Measurements from ENCODE around the gene RPS6KC1. TPM values are rescaled to one million over a fixed set of nuclear protein-coding genes. Genes with fewer than 3 reads are reported as not detected.

RPS6KC1 gene
- total RNA-seq, 1 donor from 2014 or later, result 19.2 TPM

DNA sequence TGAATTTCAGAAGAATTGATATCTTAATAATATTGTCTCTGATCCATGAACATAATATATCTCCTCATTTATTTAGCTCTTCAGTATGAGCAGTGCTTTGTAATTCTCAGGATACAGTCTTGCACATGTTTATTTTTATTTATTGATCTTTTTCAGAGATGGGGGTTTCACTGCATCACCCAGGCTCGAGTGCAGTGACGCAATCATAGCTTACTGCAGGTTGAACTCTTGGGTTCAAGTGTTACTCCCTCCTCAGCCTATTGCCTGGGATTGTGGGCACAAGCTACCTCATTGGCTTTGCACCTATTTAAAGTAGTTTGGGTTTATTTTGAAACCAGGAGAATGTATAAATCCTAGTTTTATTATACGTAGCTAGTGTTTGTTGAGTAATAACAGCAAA, 4.7 kb downstream of the RPS6KC1 start:
- peaks cover 14% of the 10 kb centered on the region for H3K4me1 Mint-ChIP-seq (ENCODE audit: unreplicated experiment)
- no peak for DNase-seq (ENCODE audit: extremely low spot score, unreplicated experiment)
- peaks cover 4% of the 10 kb centered on the region for H3K9me3 Mint-ChIP-seq
- no peak overlapping the region for H3K27ac Mint-ChIP-seq
- TF ChIP-seq, protein P1, sequence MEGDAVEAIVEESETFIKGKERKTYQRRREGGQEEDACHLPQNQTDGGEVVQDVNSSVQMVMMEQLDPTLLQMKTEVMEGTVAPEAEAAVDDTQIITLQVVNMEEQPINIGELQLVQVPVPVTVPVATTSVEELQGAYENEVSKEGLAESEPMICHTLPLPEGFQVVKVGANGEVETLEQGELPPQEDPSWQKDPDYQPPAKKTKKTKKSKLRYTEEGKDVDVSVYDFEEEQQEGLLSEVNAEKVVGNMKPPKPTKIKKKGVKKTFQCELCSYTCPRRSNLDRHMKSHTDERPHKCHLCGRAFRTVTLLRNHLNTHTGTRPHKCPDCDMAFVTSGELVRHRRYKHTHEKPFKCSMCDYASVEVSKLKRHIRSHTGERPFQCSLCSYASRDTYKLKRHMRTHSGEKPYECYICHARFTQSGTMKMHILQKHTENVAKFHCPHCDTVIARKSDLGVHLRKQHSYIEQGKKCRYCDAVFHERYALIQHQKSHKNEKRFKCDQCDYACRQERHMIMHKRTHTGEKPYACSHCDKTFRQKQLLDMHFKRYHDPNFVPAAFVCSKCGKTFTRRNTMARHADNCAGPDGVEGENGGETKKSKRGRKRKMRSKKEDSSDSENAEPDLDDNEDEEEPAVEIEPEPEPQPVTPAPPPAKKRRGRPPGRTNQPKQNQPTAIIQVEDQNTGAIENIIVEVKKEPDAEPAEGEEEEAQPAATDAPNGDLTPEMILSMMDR (conservative IDR thresholded peaks at IDR 0.05), result no peak
- H3K4me3 Mint-ChIP-seq, result no peak overlapping the region
- peaks cover 9% of the 10 kb centered on the region for H3K36me3 Mint-ChIP-seq
- no peaks in the 10 kb centered on the region for H3K27me3 Mint-ChIP-seq

DNA sequence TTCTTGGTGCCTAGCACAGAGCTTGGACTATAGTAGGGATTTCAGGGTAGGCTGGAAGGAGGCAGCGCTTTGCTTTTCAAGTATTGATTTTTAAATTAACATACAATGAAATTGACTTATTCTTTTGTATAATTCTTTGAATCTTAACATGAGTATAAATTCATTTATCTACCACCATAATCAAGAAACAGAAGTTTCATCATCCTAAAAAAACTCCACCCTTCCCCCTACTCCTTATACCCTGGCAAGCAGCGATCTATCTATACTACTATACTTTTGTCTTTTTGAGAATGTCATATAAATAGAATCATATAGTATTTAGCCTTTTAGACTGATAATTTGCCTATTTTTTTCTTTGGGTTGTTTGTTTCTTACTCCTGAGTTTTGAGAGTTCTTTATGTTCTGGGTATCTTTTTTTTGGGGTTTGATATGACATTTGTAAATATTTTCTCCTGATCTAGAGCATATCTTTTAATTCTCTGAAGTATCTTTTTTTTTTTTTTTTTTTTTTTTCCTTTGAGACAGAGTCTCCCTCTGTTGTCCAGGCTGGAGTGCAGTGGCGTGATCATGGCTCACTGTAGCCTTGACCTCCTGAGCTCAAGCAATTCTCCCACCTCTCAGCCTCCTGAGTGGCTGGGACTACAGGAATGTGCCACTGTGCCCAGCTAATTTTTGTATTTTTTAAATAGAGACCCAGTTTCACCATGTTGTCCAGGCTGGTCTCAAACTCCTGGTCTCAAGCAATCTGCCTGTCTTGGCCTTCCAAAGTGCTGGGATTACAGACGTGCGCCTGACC, 6.4 kb downstream of the RPS6KC1 start:
- Mint-ChIP-seq H3K27me3 (no peaks in the 10 kb centered on the region), H3K4me3 (no peak overlapping the region), H3K27ac (no peak overlapping the region), H3K36me3 (peaks cover 7% of the 10 kb centered on the region), H3K4me1 (ENCODE audit: unreplicated experiment) (peaks cover 4% of the 10 kb centered on the region), H3K9me3 (peaks cover 4% of the 10 kb centered on the region)
- TF ChIP-seq, protein P1 (conservative IDR thresholded peaks at IDR 0.05), result no peak
- no peak for DNase-seq (ENCODE audit: extremely low spot score, unreplicated experiment)

- Mint-ChIP-seq H3K9me3 (peaks cover 4% of the 10 kb centered on the region), H3K4me1 (ENCODE audit: unreplicated experiment) (no peaks in the 10 kb centered on the region), H3K36me3 (peaks cover 3% of the 10 kb centered on the region), H3K27ac (no peak overlapping the region), H3K4me3 (no peak overlapping the region), H3K27me3 (no peaks in the 10 kb centered on the region)
- TF ChIP-seq, protein P1 (conservative IDR thresholded peaks at IDR 0.05), result no peak
- DNase-seq (ENCODE audit: extremely low spot score, unreplicated experiment), result no peak
Observed at GRCh38 chr1:213060836-213061235, 9.8 kb downstream of the RPS6KC1 start.

GRCh38 chr1:213061263-213061662, 10.2 kb downstream of the RPS6KC1 start:
- TF ChIP-seq, protein P1 (conservative IDR thresholded peaks at IDR 0.05), result no peak
- Mint-ChIP-seq H3K27me3 (no peaks in the 10 kb centered on the region), H3K4me3 (no peak overlapping the region), H3K36me3 (peaks cover 3% of the 10 kb centered on the region), H3K9me3 (peaks cover 4% of the 10 kb centered on the region), H3K27ac (no peak overlapping the region), H3K4me1 (ENCODE audit: unreplicated experiment) (no peaks in the 10 kb centered on the region)
- DNase-seq (ENCODE audit: extremely low spot score, unreplicated experiment), result no peak

- H3K27ac Mint-ChIP-seq, result no peak overlapping the region
- H3K36me3 Mint-ChIP-seq, result no peaks in the 10 kb centered on the region
- TF ChIP-seq, protein P1 (conservative IDR thresholded peaks at IDR 0.05), result no peak
- no peak overlapping the region for H3K4me3 Mint-ChIP-seq
- no peaks in the 10 kb centered on the region for H3K9me3 Mint-ChIP-seq
- no peak for DNase-seq (ENCODE audit: extremely low spot score, unreplicated experiment)
- H3K27me3 Mint-ChIP-seq, result no peaks in the 10 kb centered on the region
- H3K4me1 Mint-ChIP-seq (ENCODE audit: unreplicated experiment), result peaks cover 4% of the 10 kb centered on the region
Observed at GRCh38 chr1:213065800-213066199, 14.8 kb downstream of the RPS6KC1 start.
